Daoy (cell line): ENCODE measurements around the gene TRNAU1AP. TPM values are rescaled to one million over a fixed set of nuclear protein-coding genes. Genes with fewer than 3 reads are reported as not detected.

Source experiments
- DNase-seq: peaks from one replicate; pipeline ENCODE4 v3.0.0-alpha.2; 2015; ENCODE audit warnings: low read depth
- total RNA-seq: library from RNA; depleted of rRNA; stranded (reverse); fragments of >200 nt; shearing (Covaris generic); gene quantifications from 2 replicates; pipeline ENCODE4 v1.2.3, GENCODE V29; 2014; rRNA removed

The TRNAU1AP gene
- total RNA-seq, 1 experiment from 2014 or later: 27.3 TPM

GRCh38 chr1:28604962-28605361 is 52.1 kb downstream of the TRNAU1AP start:
- no peak for DNase-seq

- no peak for DNase-seq
Observed at GRCh38 chr1:28606771-28607170, 53.9 kb downstream of the TRNAU1AP start.

- no peak for DNase-seq
Observed at GRCh38 chr1:28613175-28613574, 60.3 kb downstream of the TRNAU1AP start.

Other genes with a start within 250 kb of the TRNAU1AP start
- gene MED18, start 224.0 kb upstream of the TRNAU1AP start, total RNA-seq: 19.1 and 21.2 TPM in 2 replicates
- gene PHACTR4, start 183.3 kb upstream of the TRNAU1AP start, total RNA-seq: 10.9 and 12.2 TPM in 2 replicates
- gene RCC1, start 47.0 kb upstream of the TRNAU1AP start, total RNA-seq: 81.5 and 96.8 TPM in 2 replicates
- 6.4 and 8.8 TPM in 2 replicates for gene RAB42, start 39.2 kb downstream of the TRNAU1AP start, total RNA-seq
- gene TAF12, start 90.0 kb downstream of the TRNAU1AP start, total RNA-seq: 54.5 and 55.2 TPM in 2 replicates
- not detected in 2 replicates for gene RNU11, start 95.5 kb downstream of the TRNAU1AP start, total RNA-seq
- gene GMEB1, start 115.7 kb downstream of the TRNAU1AP start, total RNA-seq: 3.9 and 9.1 TPM in 2 replicates
- 39.1 and 56.5 TPM in 2 replicates for gene YTHDF2, start 183.9 kb downstream of the TRNAU1AP start, total RNA-seq